H1 (cell line): ENCODE data around the gene RFK. TPM values are rescaled to one million over a fixed set of nuclear protein-coding genes. Genes with fewer than 3 reads are reported as not detected.

Source experiments
- CTCF ChIA-PET: fragments of 300-600 bp; sonication (Branson Sonifier 250); formaldehyde crosslinking; loops from one replicate; lab custom pipeline; 2021; ENCODE audit not compliant: partially characterized antibody; lab: Charles Lee
- POLR2A ChIA-PET: fragments of 300-600 bp; sonication (Branson Sonifier 250); formaldehyde crosslinking; loops from one replicate; lab custom pipeline; 2021; ENCODE audit warnings: inconsistent platforms; ENCODE audit not compliant: partially characterized antibody; lab: Charles Lee
- DNase-seq, 2 experiments: peaks; one replicate each; pipeline versions ENCODE4 v3.0.0 to v3.0.0-alpha.2; 2010 to 2022; ENCODE audit warnings: low spot score in 2 of 2, low read depth in 1 of 2, mixed read lengths in 1 of 2
- FAIRE-seq: peaks from 2 replicates; lab custom pipeline; 2011; peaks lifted over from hg19 to GRCh38; lab: Jason Lieb, UNC
- H2AFZ ChIP-seq: 2 replicates; pipeline ENCODE4 v1.8.1; 2012; ENCODE audit warnings: low read length, inconsistent platforms
- H2AK5ac ChIP-seq: 2 replicates; pipeline ENCODE4 v1.6.1; 2013; ENCODE audit warnings: low read depth, low read length
- H2BK120ac ChIP-seq: replicated peaks from 2 replicates; pipeline ENCODE3; 2013; ENCODE audit warnings: low read depth, low read length, inconsistent platforms
- H2BK12ac ChIP-seq: 2 replicates; pipeline ENCODE4 v1.6.1; 2013; ENCODE audit warnings: low read depth, low read length
- H2BK15ac ChIP-seq: 2 replicates; pipeline ENCODE4 v1.6.1; 2013; ENCODE audit warnings: low read length
- H2BK20ac ChIP-seq: 2 replicates; pipeline ENCODE4 v1.6.1; 2013; ENCODE audit warnings: low read length
- H2BK5ac ChIP-seq: 2 replicates; pipeline ENCODE4 v1.6.1; 2013; ENCODE audit warnings: low read depth, low read length
- H3K14ac ChIP-seq: 2 replicates; pipeline ENCODE4 v1.6.1; 2013; ENCODE audit warnings: inconsistent platforms; ENCODE audit not compliant: insufficient read length
- H3K18ac ChIP-seq: 2 replicates; pipeline ENCODE4 v1.6.1; 2013; ENCODE audit warnings: low read length; ENCODE audit errors: extremely low read depth
- H3K23ac ChIP-seq: 2 replicates; pipeline ENCODE4 v1.6.1; 2013; ENCODE audit warnings: inconsistent platforms; ENCODE audit not compliant: insufficient read length
- H3K23me2 ChIP-seq: 2 replicates; pipeline ENCODE4 v1.6.1; 2013; ENCODE audit warnings: low read depth, low read length
- H3K27ac ChIP-seq: 2 replicates; pipeline ENCODE4 v1.6.1; 2011; ENCODE audit warnings: low read depth, low read length, inconsistent platforms
- H3K27me3 ChIP-seq, 4 experiments: replicated peaks in 1 of 4; 1 replicate in 1 of 4; 2 replicates in 3 of 4; pipeline versions ENCODE4 v1.6.1 to v1.8.1; 2011 to 2013; ENCODE audit warnings: low read length in 3 of 4, mild to moderate bottlenecking in 3 of 4, inconsistent platforms in 2 of 4, mixed read lengths in 2 of 4, moderate library complexity in 1 of 4; ENCODE audit not compliant: control insufficient read depth in 3 of 4, insufficient read depth in 3 of 4; ENCODE audit errors: extremely low read depth in 1 of 4
- H3K36me3 ChIP-seq, 4 experiments: 2 replicates each; pipeline versions ENCODE4 v1.6.1 to v1.8.1; 2011 to 2013; ENCODE audit warnings: mild to moderate bottlenecking in 4 of 4, low read length in 3 of 4, moderate library complexity in 2 of 4, control low read depth in 1 of 4, inconsistent platforms in 1 of 4; ENCODE audit not compliant: insufficient read depth in 4 of 4, control insufficient read depth in 2 of 4
- H3K4ac ChIP-seq: replicated peaks from 2 replicates; pipeline ENCODE3; 2013; ENCODE audit warnings: low read length, low read depth, mixed read lengths, inconsistent platforms; ENCODE audit not compliant: insufficient read length
- H3K4me1 ChIP-seq, 4 experiments: replicated peaks in 1 of 4; 1 replicate in 1 of 4; 2 replicates in 3 of 4; pipeline versions ENCODE4 v1.6.1 to v1.8.1; 2011 to 2013; ENCODE audit warnings: low read length in 3 of 4, inconsistent platforms in 2 of 4, mixed read lengths in 1 of 4; ENCODE audit not compliant: insufficient read depth in 4 of 4, control insufficient read depth in 3 of 4
- H3K4me2 ChIP-seq, 2 experiments: 2 replicates each; pipeline versions ENCODE4 v1.6.1 to v1.8.1; 2011 to 2013; ENCODE audit warnings: low read depth in 2 of 2, low read length in 2 of 2, control low read depth in 1 of 2, inconsistent platforms in 1 of 2, mild to moderate bottlenecking in 1 of 2; ENCODE audit not compliant: insufficient read depth in 1 of 2
- H3K4me3 ChIP-seq, 4 experiments: fragments of 200-600, 300-600 bp in 1 of 4; sonication (generic), shearing (Covaris generic), sonication (Bioruptor Twin) in 1 of 4; 2 replicates each; pipeline versions ENCODE4 v1.5.1 to v1.8.1; 2011 to 2016; ENCODE audit warnings: low read length in 4 of 4, low read depth in 3 of 4, control low read depth in 2 of 4, inconsistent platforms in 2 of 4, mild to moderate bottlenecking in 2 of 4, mixed read lengths in 1 of 4, moderate library complexity in 1 of 4; ENCODE audit not compliant: insufficient read depth in 2 of 4; ENCODE audit errors: extremely low read depth in 1 of 4
- H3K56ac ChIP-seq: replicated peaks from 2 replicates; pipeline ENCODE3; 2013; ENCODE audit warnings: low read depth, mild to moderate bottlenecking, mixed read lengths, low read length, inconsistent platforms; ENCODE audit not compliant: insufficient read length
- H3K79me1 ChIP-seq: 2 replicates; pipeline ENCODE4 v1.6.1; 2013; ENCODE audit warnings: low read depth, low read length, control low read depth
- H3K79me2 ChIP-seq, 2 experiments: 2 replicates each; pipeline versions ENCODE4 v1.6.1 to v1.8.1; 2012 to 2013; ENCODE audit warnings: low read length in 2 of 2, mild to moderate bottlenecking in 2 of 2, inconsistent platforms in 1 of 2; ENCODE audit not compliant: insufficient read depth in 2 of 2, control insufficient read depth in 1 of 2
- H3K9ac ChIP-seq, 4 experiments: replicated peaks in 1 of 4; 1 replicate in 1 of 4; 2 replicates in 3 of 4; pipeline versions ENCODE4 v1.6.1 to v1.8.1; 2011 to 2013; ENCODE audit warnings: low read depth in 3 of 4, low read length in 3 of 4, control low read depth in 2 of 4, mild to moderate bottlenecking in 2 of 4, moderate library complexity in 2 of 4, inconsistent platforms in 1 of 4; ENCODE audit errors: extremely low read depth in 1 of 4
- H3K9me3 ChIP-seq, 2 experiments: 2 replicates each; pipeline versions ENCODE4 v1.6.1 to v1.8.1; 2012 to 2013; ENCODE audit warnings: mild to moderate bottlenecking in 2 of 2, moderate library complexity in 2 of 2, control low read depth in 1 of 2, inconsistent platforms in 1 of 2, low read depth in 1 of 2, low read length in 1 of 2, mixed read lengths in 1 of 2; ENCODE audit not compliant: insufficient read depth in 2 of 2
- H4K20me1 ChIP-seq, 2 experiments: replicated peaks in 1 of 2; 2 replicates each; pipeline versions ENCODE3 to v1.8.1; 2011 to 2013; ENCODE audit warnings: inconsistent platforms in 2 of 2, low read length in 2 of 2, mild to moderate bottlenecking in 1 of 2; ENCODE audit not compliant: insufficient read depth in 2 of 2, control insufficient read depth in 1 of 2
- H4K5ac ChIP-seq: 2 replicates; pipeline ENCODE4 v1.6.1; 2013; ENCODE audit warnings: low read length, low read depth, mixed read lengths, inconsistent platforms; ENCODE audit not compliant: insufficient read length
- H4K8ac ChIP-seq: 2 replicates; pipeline ENCODE4 v1.8.0; 2013; ENCODE audit warnings: mild to moderate bottlenecking, moderate library complexity, low read length, inconsistent platforms; ENCODE audit not compliant: insufficient read depth; ENCODE audit errors: extremely low read depth
- H4K91ac ChIP-seq: replicated peaks from 2 replicates; pipeline ENCODE3; 2013; ENCODE audit warnings: low read length, mixed read lengths, inconsistent platforms; ENCODE audit not compliant: insufficient read length
- FOSL1 ChIP-seq: IDR thresholded peaks from 2 replicates; pipeline ENCODE4 v1.6.1; 2011; ENCODE audit warnings: mild to moderate bottlenecking, low read depth, low read length, moderate library complexity; ENCODE audit not compliant: insufficient read depth
- GABPA ChIP-seq: IDR thresholded peaks from 2 replicates; pipeline ENCODE4 v1.6.1; 2011; ENCODE audit warnings: mild to moderate bottlenecking, low read length, moderate library complexity, borderline replicate concordance; ENCODE audit not compliant: insufficient read depth
- HDAC2 ChIP-seq, 2 experiments: fragments of 300-600 bp in 1 of 2; sonication (generic) in 1 of 2; IDR thresholded peaks; 2 replicates each; pipeline ENCODE4 v1.6.1; 2011 to 2012; ENCODE audit warnings: low read depth in 2 of 2, low read length in 2 of 2, mild to moderate bottlenecking in 2 of 2, moderate library complexity in 2 of 2, borderline replicate concordance in 1 of 2, inconsistent platforms in 1 of 2
- KDM1A ChIP-seq: fragments of 200-600, 300-600 bp; sonication (generic); IDR thresholded peaks from 2 replicates; pipeline ENCODE4 v1.7.1; 2016; ENCODE audit warnings: mild to moderate bottlenecking, low read length, borderline replicate concordance
- KDM5A ChIP-seq: fragments of 200-600 bp; IDR thresholded peaks from 2 replicates; pipeline ENCODE4 v1.7.1; 2012; ENCODE audit warnings: mild to moderate bottlenecking, low read length, inconsistent platforms, mixed read lengths
- NANOG ChIP-seq: IDR thresholded peaks from 2 replicates; pipeline ENCODE4 v1.6.1; 2011; ENCODE audit warnings: low read length, low read depth, mild to moderate bottlenecking, inconsistent platforms; ENCODE audit not compliant: insufficient read depth, poor library complexity, severe bottlenecking
- POLR2AphosphoS5 ChIP-seq: IDR thresholded peaks from 2 replicates; pipeline ENCODE4 v1.6.1; 2011; ENCODE audit warnings: low read depth, low read length
- SAP30 ChIP-seq: fragments of 300-600 bp; sonication (generic); IDR thresholded peaks from 2 replicates; pipeline ENCODE4 v1.7.1; 2012; ENCODE audit warnings: low read length, moderate library complexity, mild to moderate bottlenecking, inconsistent platforms; ENCODE audit not compliant: insufficient read depth, insufficient replicate concordance
- SIRT6 ChIP-seq: IDR thresholded peaks from one replicate; pipeline ENCODE4 v1.7.1; 2012; ENCODE audit warnings: low read length, inconsistent platforms
- SIX5 ChIP-seq: IDR thresholded peaks from 2 replicates; pipeline ENCODE4 v1.6.1; 2011; ENCODE audit warnings: mild to moderate bottlenecking, low read depth, low read length
- TAF7 ChIP-seq: optimal IDR thresholded peaks from 2 replicates; pipeline ENCODE3; 2011; ENCODE audit warnings: low read depth, mild to moderate bottlenecking, inconsistent platforms, low read length, moderate library complexity, borderline replicate concordance
- YY1 ChIP-seq: IDR thresholded peaks from 2 replicates; pipeline ENCODE4 v1.6.1; 2011; ENCODE audit warnings: low read depth, mild to moderate bottlenecking, low read length
- WGBS, 2 experiments: shearing (Covaris generic) in 1 of 2; methylation state at CpG; one replicate each; pipeline versions ENCODE4 v1.1.6 to v1.1.7; 2013 to 2015; ENCODE audit warnings: low lambda C conversion rate in 2 of 2, mixed read lengths in 2 of 2, inconsistent platforms in 1 of 2, low coverage in 1 of 2, missing lambda C conversion rate in 1 of 2; ENCODE audit not compliant: insufficient replicate concordance in 2 of 2, insufficient coverage in 1 of 2, insufficient read length in 1 of 2; ENCODE audit errors: extremely low coverage in 1 of 2, missing lambda C conversion rate in 1 of 2; 5-methylcytosine and 5-hydroxymethylcytosine counted together
- polyA plus RNA-seq, 7 experiments: library from polyadenylated mRNA; depleted of rRNA in 3 of 7; stranded (reverse) in 5 of 7; unstranded in 2 of 7; fragments of >200 nt in 5 of 7; fragments of 200-250 nt in 2 of 7; gene quantifications; 1 replicate in 5 of 7; 2 replicates in 1 of 7; 4 replicates in 1 of 7; pipeline versions ENCODE4 v1.2.1 to v1.2.3, GENCODE V29; 2011 to 2013; ENCODE audit warnings: missing spikeins in 2 of 7, mixed read lengths in 2 of 7
- total RNA-seq: library from RNA; stranded (reverse); fragmentation: NEBNext Ultra II Directional; extraction: Animal tissue kit (Norgen Biotek cat#: 25700); gene quantifications from 2 replicates; pipeline ENCODE4 v1.2.1, GENCODE V29; 2021
- TF ChIP-seq, protein P1 (sequence below): IDR thresholded peaks from 2 replicates; pipeline ENCODE4 v1.6.1; 2012; ENCODE audit warnings: inconsistent platforms

Gene RFK
- total and polyA plus RNA-seq, 2 of the 8 experiments (the other 6 are each of a cell fraction or from before 2014, with no cell fraction given) = 4.3 to 10.6 TPM

DNA sequence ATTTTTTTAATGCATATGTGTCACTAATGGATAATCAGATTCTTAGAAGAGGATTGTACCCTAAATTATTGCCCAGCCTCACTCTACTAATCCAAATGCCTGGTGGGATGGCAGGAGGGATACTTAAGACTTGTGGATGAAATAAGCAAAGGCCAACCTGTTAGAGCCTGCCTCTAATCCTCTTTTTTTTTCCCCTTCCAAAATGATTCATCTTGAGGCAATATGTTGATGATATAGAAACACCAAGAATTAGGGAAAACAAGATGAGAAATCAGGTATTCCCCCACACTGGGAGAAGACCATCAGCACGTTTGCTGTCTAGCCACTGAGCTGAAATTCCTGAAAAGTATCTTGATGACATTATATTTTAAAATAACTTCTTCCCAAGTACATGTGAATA, 52.0 kb downstream of the RFK start:
- Histone ChIP-seq H3K36me3 (no peaks in the 10 kb centered on the region), H3K27me3 (no peaks in the 10 kb centered on the region), H2AFZ (no peak overlapping the region), H3K18ac (no peak overlapping the region), H2BK20ac (no peak overlapping the region), H3K4ac (no peak overlapping the region), H3K23ac (no peak overlapping the region), H3K27ac (no peak overlapping the region), H3K4me3 (no peak overlapping the region), H3K79me2 (no peaks in the 10 kb centered on the region), H3K4me2 (no peak overlapping the region), H2BK5ac (no peak overlapping the region), H3K9me3 (no peaks in the 10 kb centered on the region), H3K4me1 (no peaks in the 10 kb centered on the region), H3K14ac (no peak overlapping the region), H4K91ac (no peak overlapping the region), H2BK12ac (no peak overlapping the region), H4K5ac (no peak overlapping the region), H3K79me1 (no peaks in the 10 kb centered on the region), H3K9ac (no peak overlapping the region), H2BK120ac (no peak overlapping the region), H2AK5ac (no peak overlapping the region), H3K56ac (no peak overlapping the region), H4K20me1 (no peaks in the 10 kb centered on the region), H3K23me2 (no peaks in the 10 kb centered on the region), H4K8ac (no peak overlapping the region), H2BK15ac (no peak overlapping the region)
- WGBS, 2 experiments = 85% methylated on average over 1 of the region's 1 CpG; no CpG with 5 or more reads in 1 of the 2 experiments
- ChIA-PET CTCF (interaction anchor here (0.6 to 0.7 kb wide), 3 partner anchors 15 to 363 kb away, joined by 3 to 4 read pairs (median 4); no protein-coding TSS in a partner anchor), POLR2A (no interaction called here)
- DNase-seq = no peak
- no peak for FAIRE-seq
- TF ChIP-seq SAP30 (no peak), YY1 (no peak), SIX5 (no peak), SIRT6 (no peak), KDM1A (no peak), NANOG (no peak), KDM5A (no peak), POLR2AphosphoS5 (no peak), FOSL1 (no peak), TAF7 (no peak), GABPA (no peak), HDAC2 (IDR thresholded peaks at IDR 0.05; ENCODE audit: borderline replicate concordance in 1 of 2, low read depth in 2 of 2, low read length in 2 of 2) (no peak)
- TF ChIP-seq, protein P1, sequence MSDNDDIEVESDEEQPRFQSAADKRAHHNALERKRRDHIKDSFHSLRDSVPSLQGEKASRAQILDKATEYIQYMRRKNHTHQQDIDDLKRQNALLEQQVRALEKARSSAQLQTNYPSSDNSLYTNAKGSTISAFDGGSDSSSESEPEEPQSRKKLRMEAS = no peak
